KMS-11 (cell line): ENCODE results near the gene MAST4.

Source experiments
- H2AFZ ChIP-seq: fragments of 200-600 bp; sonication (generic); 2 replicates; pipeline ENCODE4 v1.6.1; 2016; ENCODE audit warnings: antibody characterized with exemption, mixed run types, low read depth
- H3K27ac ChIP-seq: fragments of 200-600 bp; sonication (generic); 2 replicates; pipeline ENCODE4 v1.6.1; 2016; ENCODE audit warnings: mild to moderate bottlenecking, mixed run types
- H3K27me3 ChIP-seq: fragments of 200-600 bp; sonication (generic); 2 replicates; pipeline ENCODE4 v1.6.1; 2017; ENCODE audit warnings: mild to moderate bottlenecking, low read depth, mixed run types, moderate library complexity; ENCODE audit not compliant: insufficient read depth
- H3K36me3 ChIP-seq: fragments of 200-600 bp; sonication (generic); 2 replicates; pipeline ENCODE4 v1.6.1; 2017; ENCODE audit warnings: mild to moderate bottlenecking, mixed run types; ENCODE audit not compliant: insufficient read depth
- H3K4me1 ChIP-seq: fragments of 200-600 bp; sonication (generic); 2 replicates; pipeline ENCODE4 v1.6.1; 2016; ENCODE audit warnings: mild to moderate bottlenecking, low read depth, mixed run types; ENCODE audit not compliant: poor library complexity, severe bottlenecking
- H3K4me2 ChIP-seq: fragments of 200-600 bp; sonication (generic); 2 replicates; pipeline ENCODE4 v1.7.0; 2016; ENCODE audit warnings: mild to moderate bottlenecking, mixed run types
- H3K4me3 ChIP-seq: fragments of 200-600 bp; sonication (generic); IDR thresholded peaks from 2 replicates; pipeline ENCODE4 v1.6.1; 2017; ENCODE audit warnings: low read depth, low read length, mixed read lengths; ENCODE audit not compliant: insufficient read depth
- H3K79me2 ChIP-seq: fragments of 200-600 bp; sonication (generic); 2 replicates; pipeline ENCODE4 v1.6.1; 2016; ENCODE audit warnings: low read depth, mixed run types; ENCODE audit not compliant: insufficient read depth
- H3K9ac ChIP-seq: fragments of 200-600 bp; sonication (generic); 2 replicates; pipeline ENCODE4 v1.6.1; 2016; ENCODE audit warnings: mild to moderate bottlenecking, mixed run types
- H4K20me1 ChIP-seq: fragments of 200-600 bp; sonication (generic); 2 replicates; pipeline ENCODE4 v1.6.1; 2016; ENCODE audit warnings: mild to moderate bottlenecking, mixed run types; ENCODE audit not compliant: insufficient read depth
- TF ChIP-seq, protein P1 (sequence below): fragments of 200-600 bp; sonication (generic); conservative IDR thresholded peaks from 2 replicates; pipeline ENCODE4 v1.6.1; 2017; ENCODE audit warnings: low read depth, mild to moderate bottlenecking, antibody characterized with exemption, low read length, moderate library complexity, mixed read lengths

Gene MAST4

DNA sequence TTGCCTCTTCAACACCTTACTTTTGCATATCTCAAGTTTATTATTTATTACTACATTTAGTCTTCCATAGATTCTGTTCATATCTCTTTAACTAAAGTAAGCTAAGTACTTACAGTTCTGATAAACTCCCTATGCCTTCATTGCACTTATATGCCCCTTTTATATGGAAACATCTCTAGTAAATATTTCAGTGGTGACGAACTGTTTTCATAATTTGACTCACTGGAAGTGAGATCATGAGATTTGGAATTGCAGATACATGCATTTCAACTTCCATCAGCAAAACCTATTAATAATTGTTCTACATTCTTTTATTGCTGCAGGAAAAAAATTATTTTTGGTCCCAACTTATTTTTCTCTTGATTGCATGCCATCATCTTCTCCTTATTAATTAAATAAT lies 336.9 kb downstream of the MAST4 start:
- Histone ChIP-seq H3K79me2 (no peaks in the 10 kb centered on the region), H3K36me3 (no peaks in the 10 kb centered on the region), H4K20me1 (no peaks in the 10 kb centered on the region), H2AFZ (no peak overlapping the region), H3K27me3 (no peaks in the 10 kb centered on the region), H3K4me3 (no peak overlapping the region), H3K4me1 (no peaks in the 10 kb centered on the region), H3K4me2 (no peak overlapping the region), H3K27ac (no peak overlapping the region), H3K9ac (no peak overlapping the region)
- TF ChIP-seq, protein P1, sequence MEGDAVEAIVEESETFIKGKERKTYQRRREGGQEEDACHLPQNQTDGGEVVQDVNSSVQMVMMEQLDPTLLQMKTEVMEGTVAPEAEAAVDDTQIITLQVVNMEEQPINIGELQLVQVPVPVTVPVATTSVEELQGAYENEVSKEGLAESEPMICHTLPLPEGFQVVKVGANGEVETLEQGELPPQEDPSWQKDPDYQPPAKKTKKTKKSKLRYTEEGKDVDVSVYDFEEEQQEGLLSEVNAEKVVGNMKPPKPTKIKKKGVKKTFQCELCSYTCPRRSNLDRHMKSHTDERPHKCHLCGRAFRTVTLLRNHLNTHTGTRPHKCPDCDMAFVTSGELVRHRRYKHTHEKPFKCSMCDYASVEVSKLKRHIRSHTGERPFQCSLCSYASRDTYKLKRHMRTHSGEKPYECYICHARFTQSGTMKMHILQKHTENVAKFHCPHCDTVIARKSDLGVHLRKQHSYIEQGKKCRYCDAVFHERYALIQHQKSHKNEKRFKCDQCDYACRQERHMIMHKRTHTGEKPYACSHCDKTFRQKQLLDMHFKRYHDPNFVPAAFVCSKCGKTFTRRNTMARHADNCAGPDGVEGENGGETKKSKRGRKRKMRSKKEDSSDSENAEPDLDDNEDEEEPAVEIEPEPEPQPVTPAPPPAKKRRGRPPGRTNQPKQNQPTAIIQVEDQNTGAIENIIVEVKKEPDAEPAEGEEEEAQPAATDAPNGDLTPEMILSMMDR: no peak

DNA sequence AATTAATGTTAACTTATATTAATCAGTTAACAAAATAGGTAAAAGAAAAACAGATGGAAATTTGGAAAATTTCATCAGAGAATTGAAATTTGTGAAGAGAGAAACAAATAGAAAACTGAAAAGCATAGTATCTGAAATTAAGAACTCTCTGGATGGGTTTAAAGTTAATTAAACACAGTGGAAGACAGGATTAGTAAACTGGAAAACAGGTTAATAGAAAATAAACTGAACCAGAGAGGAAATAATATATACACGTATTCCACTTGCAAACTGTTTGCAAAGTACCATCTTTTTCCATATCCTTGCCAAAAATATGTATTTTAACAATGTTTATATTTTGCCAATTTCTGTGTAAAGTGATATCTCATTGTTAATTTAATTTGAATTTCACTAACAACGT lies 342.9 kb downstream of the MAST4 start:
- no peaks in the 10 kb centered on the region for H4K20me1 ChIP-seq
- H3K27ac ChIP-seq: no peak overlapping the region
- no peaks in the 10 kb centered on the region for H3K79me2 ChIP-seq
- H3K4me1 ChIP-seq: no peaks in the 10 kb centered on the region
- no peaks in the 10 kb centered on the region for H3K27me3 ChIP-seq
- H2AFZ ChIP-seq: no peak overlapping the region
- TF ChIP-seq, protein P1: no peak
- no peak overlapping the region for H3K9ac ChIP-seq
- H3K4me3 ChIP-seq: no peak overlapping the region
- no peak overlapping the region for H3K4me2 ChIP-seq
- H3K36me3 ChIP-seq: no peaks in the 10 kb centered on the region

DNA sequence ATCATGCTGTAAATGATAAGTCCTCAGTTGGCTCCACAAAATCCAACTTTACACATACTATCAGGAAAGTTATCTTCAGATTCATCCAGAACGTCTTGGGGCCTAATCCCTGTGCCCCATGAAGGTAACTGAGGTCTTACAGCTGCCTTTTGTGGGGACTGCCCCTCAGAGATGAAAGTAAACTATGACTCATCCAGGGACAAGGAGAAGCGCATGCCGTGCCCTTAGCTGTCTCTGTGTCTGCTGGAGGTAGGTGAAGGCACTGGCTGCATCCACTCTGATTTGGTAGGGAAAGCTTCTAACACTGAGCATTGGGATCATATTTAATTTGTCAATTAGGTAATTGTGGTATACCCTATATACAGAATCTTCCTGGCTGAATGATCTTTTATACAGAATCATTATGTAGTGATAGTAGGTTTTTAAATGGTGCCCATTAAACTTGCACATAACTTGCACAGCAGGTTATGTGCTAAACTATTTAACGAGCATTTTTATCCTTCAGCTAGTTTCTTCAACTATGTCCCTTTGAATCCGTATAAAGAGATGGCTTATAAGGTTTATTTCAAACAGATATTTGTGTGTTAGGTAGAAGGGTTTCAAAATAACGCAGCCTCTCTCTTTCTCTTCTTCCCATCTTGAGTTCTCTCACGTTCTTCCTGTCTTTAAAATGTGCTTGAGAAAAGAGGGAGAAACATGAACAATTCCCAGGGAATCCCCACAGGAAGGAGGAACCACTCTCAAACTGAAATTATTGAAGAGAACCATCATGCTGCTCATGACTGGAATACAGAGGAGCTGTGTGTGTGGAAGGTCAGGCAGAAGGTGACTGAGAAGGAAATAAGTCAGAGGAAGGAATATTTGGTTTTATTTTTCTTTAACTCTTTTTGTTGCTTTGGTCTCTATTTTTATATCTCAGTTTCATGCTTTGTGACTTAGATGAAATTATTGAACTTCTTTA lies 349.5 kb downstream of the MAST4 start:
- no peaks in the 10 kb centered on the region for H3K36me3 ChIP-seq
- H3K9ac ChIP-seq: no peak overlapping the region
- peaks cover 3% of the 10 kb centered on the region for H3K4me1 ChIP-seq
- no peak overlapping the region for H3K27ac ChIP-seq
- H3K4me3 ChIP-seq: no peak overlapping the region
- no peaks in the 10 kb centered on the region for H3K79me2 ChIP-seq
- H3K27me3 ChIP-seq: no peaks in the 10 kb centered on the region
- TF ChIP-seq, protein P1: no peak
- H3K4me2 ChIP-seq: no peak overlapping the region
- H4K20me1 ChIP-seq: no peaks in the 10 kb centered on the region
- no peak overlapping the region for H2AFZ ChIP-seq

DNA sequence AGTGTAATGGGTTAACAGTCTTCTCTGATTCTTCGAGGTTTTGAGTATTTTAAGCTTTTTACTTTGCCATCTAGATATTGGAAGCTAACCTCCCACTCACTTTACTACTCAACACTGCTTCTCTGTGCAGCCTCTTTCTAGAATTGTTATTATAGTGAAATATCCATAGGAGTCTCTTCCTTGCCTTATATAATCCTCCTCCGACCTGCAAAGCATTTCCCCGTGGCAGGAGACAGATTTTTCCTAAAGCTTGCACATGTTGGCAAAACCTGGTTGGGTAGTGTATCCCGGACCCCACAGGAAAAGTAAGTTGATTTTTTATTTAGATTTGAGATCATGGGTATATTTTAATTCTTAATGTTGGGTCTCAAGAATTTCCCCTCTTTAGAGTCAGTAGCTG lies 351.3 kb downstream of the MAST4 start:
- TF ChIP-seq, protein P1: no peak
- Histone ChIP-seq H3K4me1 (peaks cover 3% of the 10 kb centered on the region), H2AFZ (no peak overlapping the region), H3K27ac (no peak overlapping the region), H4K20me1 (no peaks in the 10 kb centered on the region), H3K79me2 (no peaks in the 10 kb centered on the region), H3K4me3 (no peak overlapping the region), H3K9ac (no peak overlapping the region), H3K36me3 (no peaks in the 10 kb centered on the region), H3K4me2 (no peak overlapping the region), H3K27me3 (no peaks in the 10 kb centered on the region)
